ENCODE measurements around the gene ATG10.
"Not testable (repeated sequence)": the region's sequence is repeated elsewhere in the genome, so short reads cannot be mapped to it uniquely, and the experiment has no call there.

ATG10 gene

GRCh38 chr5:82244151-82244550 lies 272.3 kb downstream of the ATG10 start:
- no peak for DNase-seq (ENCODE audit: low spot score)
- no peak overlapping the region for H3K27ac Mint-ChIP-seq
- no peaks in the 10 kb centered on the region for H3K4me1 Mint-ChIP-seq (ENCODE audit: low read depth)
- no peaks in the 10 kb centered on the region for H3K27me3 Mint-ChIP-seq (ENCODE audit: low read depth)
- H3K9me3 Mint-ChIP-seq, result peaks cover 20% of the 10 kb centered on the region
- peaks cover 3% of the 10 kb centered on the region for H3K36me3 Mint-ChIP-seq (ENCODE audit: low read depth)
- no peak overlapping the region for H3K4me3 Mint-ChIP-seq

DNA sequence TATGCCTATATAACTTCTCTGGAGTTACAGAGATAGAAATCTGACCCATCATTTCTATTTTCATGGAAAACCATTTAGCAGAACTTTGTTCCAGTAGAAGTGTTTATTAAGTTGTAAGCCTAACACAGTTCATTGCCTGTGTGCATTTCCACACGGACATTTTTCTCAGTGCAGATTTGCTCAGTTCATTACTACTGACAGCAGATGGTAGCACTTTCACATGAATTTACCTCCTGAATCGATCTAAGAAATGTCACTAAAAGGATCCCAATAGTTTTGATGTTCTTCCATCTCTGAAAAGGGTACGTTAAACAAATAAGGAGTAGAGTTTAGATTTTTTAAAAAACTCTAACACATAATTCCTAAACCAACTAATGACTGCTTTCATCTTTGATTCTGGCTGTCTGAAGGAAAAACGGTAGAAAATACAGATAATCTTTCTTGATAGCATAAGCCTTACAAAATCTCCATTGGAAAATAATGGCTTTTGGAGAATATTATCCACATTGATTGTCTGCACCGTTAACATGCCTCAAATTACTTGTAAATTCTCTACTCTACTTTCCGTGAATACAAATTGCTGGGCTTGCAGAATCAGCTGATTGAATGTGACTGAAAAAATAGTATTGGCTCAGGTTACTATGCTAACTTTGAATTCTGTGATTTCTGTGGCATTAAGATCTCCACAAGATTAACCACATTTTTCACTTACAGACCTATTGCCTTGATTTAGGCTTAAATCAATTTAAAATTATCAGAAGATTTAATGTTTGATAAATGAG lies 273.2 kb downstream of the ATG10 start:
- DNase-seq (ENCODE audit: low spot score), result no peak
- Mint-ChIP-seq H3K4me3 (no peak overlapping the region), H3K9me3 (peaks cover 20% of the 10 kb centered on the region), H3K4me1 (ENCODE audit: low read depth) (no peaks in the 10 kb centered on the region), H3K36me3 (ENCODE audit: low read depth) (peaks cover 3% of the 10 kb centered on the region), H3K27ac (no peak overlapping the region), H3K27me3 (ENCODE audit: low read depth) (no peaks in the 10 kb centered on the region)

DNA sequence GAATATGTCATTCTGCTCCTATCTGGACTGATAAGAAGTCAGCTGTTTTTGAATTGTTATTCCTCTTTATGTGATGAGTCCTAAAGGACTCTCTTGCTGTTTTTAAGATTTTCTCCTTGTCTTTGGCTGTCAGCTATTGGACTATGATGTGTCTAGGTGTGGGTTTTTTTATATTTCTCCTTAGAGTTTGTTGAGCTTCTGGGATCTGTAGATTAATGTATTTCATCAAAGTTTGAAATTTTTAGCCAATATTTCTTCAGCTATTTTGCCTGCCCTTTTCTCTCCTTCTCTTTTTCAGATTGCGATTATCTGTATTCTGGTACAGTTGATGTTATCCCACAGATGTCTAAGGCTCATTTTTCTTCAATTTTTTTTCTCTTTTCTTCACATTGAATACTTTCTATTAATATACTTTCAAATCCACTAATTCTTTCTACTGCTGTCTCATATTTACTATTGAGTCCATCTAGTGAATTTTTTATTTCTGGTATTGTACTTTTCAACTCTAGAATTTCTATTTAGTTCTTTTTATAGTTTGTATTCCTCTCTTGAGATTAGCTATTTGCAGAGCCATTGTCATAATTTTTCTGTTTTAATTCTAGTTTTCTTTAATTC lies 275.2 kb downstream of the ATG10 start:
- no peak overlapping the region for H3K27ac Mint-ChIP-seq
- DNase-seq (ENCODE audit: low spot score), result no peak
- H3K27me3 Mint-ChIP-seq (ENCODE audit: low read depth), result no peaks in the 10 kb centered on the region
- peaks cover 3% of the 10 kb centered on the region for H3K36me3 Mint-ChIP-seq (ENCODE audit: low read depth)
- H3K4me3 Mint-ChIP-seq, result no peak overlapping the region
- no peaks in the 10 kb centered on the region for H3K4me1 Mint-ChIP-seq (ENCODE audit: low read depth)
- H3K9me3 Mint-ChIP-seq, result peaks cover 20% of the 10 kb centered on the region

DNA sequence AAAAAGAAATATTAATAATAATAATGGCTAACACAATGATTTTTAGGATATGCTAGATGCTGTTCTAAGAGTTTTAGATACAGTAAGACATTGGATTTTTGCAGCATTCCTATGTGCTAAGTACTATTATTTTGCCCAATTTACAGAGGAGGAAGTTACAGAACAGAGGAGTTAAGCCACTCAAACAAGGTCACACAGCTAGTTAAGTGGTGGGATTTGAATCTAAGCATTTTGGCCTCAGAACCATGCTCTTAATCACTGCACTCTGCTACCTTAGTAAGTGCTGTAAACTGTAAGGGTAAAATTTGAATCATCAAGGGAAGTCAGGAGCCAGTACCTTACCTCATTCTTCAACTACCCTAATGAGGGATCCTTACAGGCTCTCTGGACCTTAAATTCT lies 280.9 kb downstream of the ATG10 start:
- Mint-ChIP-seq H3K36me3 (ENCODE audit: low read depth) (no peaks in the 10 kb centered on the region), H3K27me3 (ENCODE audit: low read depth) (no peaks in the 10 kb centered on the region), H3K4me1 (ENCODE audit: low read depth) (no peaks in the 10 kb centered on the region), H3K4me3 (no peak overlapping the region), H3K9me3 (peaks cover 7% of the 10 kb centered on the region), H3K27ac (no peak overlapping the region)
- DNase-seq (ENCODE audit: low spot score), result no peak

DNA sequence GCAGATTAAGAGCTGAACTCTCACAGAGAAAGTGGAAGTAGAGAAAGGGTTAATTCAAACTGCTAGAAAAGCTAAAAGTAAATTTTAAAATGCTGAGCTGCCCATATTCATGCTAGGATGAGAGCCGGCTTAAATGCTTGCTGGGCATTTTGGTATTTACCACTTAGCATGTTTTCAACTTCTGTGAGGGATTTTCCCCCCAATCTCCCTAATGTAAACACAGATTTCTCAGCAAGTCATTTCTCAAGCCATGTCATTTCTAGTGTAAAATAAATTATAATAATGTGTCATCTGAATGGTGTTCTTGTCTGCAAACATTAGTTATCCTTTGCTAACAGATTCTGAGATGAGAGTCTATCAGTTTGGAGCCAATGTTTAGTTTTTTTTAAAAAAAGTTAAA lies 284.0 kb downstream of the ATG10 start:
- H3K4me3 Mint-ChIP-seq, result no peak overlapping the region
- H3K27ac Mint-ChIP-seq, result no peak overlapping the region
- no peaks in the 10 kb centered on the region for H3K9me3 Mint-ChIP-seq
- DNase-seq (ENCODE audit: low spot score), result no peak
- H3K4me1 Mint-ChIP-seq (ENCODE audit: low read depth), result no peaks in the 10 kb centered on the region
- H3K36me3 Mint-ChIP-seq (ENCODE audit: low read depth), result no peaks in the 10 kb centered on the region
- no peaks in the 10 kb centered on the region for H3K27me3 Mint-ChIP-seq (ENCODE audit: low read depth)

DNA sequence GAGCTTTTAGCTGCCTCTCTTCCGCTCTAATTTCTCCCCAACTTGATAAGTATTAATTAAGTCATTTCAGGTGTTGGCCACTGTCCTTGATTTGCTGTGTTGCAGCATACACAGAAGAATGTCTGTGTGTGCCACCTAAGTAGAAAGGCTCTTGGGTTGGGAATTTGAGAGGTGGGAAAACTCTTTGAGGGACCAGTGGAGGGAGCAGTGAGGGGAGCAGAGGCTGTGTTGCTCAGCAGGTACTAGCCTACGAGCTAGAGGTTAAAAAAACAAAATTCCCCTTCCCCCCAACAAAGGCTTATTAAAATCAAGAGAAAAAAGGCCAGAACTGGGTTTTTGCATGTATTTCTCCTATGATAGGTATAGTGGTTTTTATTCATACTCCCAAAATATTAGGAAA lies 285.4 kb downstream of the ATG10 start:
- no peak overlapping the region for H3K4me3 Mint-ChIP-seq
- DNase-seq (ENCODE audit: low spot score), result no peak
- no peak overlapping the region for H3K27ac Mint-ChIP-seq
- H3K9me3 Mint-ChIP-seq, result no peaks in the 10 kb centered on the region
- no peaks in the 10 kb centered on the region for H3K36me3 Mint-ChIP-seq (ENCODE audit: low read depth)
- no peaks in the 10 kb centered on the region for H3K4me1 Mint-ChIP-seq (ENCODE audit: low read depth)
- no peaks in the 10 kb centered on the region for H3K27me3 Mint-ChIP-seq (ENCODE audit: low read depth)

GRCh38 chr5:82257729-82258128 lies 285.9 kb downstream of the ATG10 start:
- Mint-ChIP-seq H3K27me3 (ENCODE audit: low read depth) (no peaks in the 10 kb centered on the region), H3K36me3 (ENCODE audit: low read depth) (no peaks in the 10 kb centered on the region), H3K4me3 (no peak overlapping the region), H3K9me3 (no peaks in the 10 kb centered on the region), H3K27ac (no peak overlapping the region), H3K4me1 (ENCODE audit: low read depth) (no peaks in the 10 kb centered on the region)
- no peak for DNase-seq (ENCODE audit: low spot score)

- Mint-ChIP-seq H3K9me3 (no peaks in the 10 kb centered on the region), H3K4me3 (no peak overlapping the region), H3K27ac (no peak overlapping the region), H3K36me3 (ENCODE audit: low read depth) (no peaks in the 10 kb centered on the region), H3K4me1 (ENCODE audit: low read depth) (no peaks in the 10 kb centered on the region), H3K27me3 (ENCODE audit: low read depth) (no peaks in the 10 kb centered on the region)
- no peak for DNase-seq (ENCODE audit: low spot score)
Measured at GRCh38 chr5:82259172-82259800, 287.5 kb downstream of the ATG10 start.

DNA sequence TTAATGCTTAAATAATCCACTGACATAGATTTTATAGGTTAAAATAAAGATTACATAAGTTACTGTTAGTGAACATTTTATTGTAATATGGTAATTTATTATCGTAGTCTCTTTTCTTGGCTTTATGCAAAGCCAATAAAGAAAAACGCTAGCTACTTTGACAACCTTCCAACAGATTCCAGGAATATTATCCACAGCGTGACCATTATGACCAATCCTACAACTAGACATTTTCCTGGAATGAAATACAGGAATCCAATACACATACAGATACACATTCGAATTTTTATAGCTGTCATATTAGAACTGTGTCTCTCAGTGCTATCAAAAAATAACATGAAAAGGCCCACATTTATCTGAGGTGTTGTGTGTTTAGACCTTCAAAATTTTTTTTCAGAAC lies 293.2 kb downstream of the ATG10 start:
- Mint-ChIP-seq H3K36me3 (ENCODE audit: low read depth) (peaks cover 20% of the 10 kb centered on the region), H3K27ac (no peak overlapping the region), H3K4me1 (ENCODE audit: low read depth) (no peaks in the 10 kb centered on the region), H3K4me3 (no peak overlapping the region), H3K9me3 (peaks cover 13% of the 10 kb centered on the region), H3K27me3 (ENCODE audit: low read depth) (no peaks in the 10 kb centered on the region)
- DNase-seq (ENCODE audit: low spot score), result no peak

- not testable (repeated sequence) for H3K4me1 Mint-ChIP-seq (ENCODE audit: low read depth); H3K27ac Mint-ChIP-seq; H3K4me3 Mint-ChIP-seq; DNase-seq (ENCODE audit: low spot score); H3K27me3 Mint-ChIP-seq (ENCODE audit: low read depth)
- H3K9me3 Mint-ChIP-seq, result peaks cover 13% of the 10 kb centered on the region
- peaks cover 22% of the 10 kb centered on the region for H3K36me3 Mint-ChIP-seq (ENCODE audit: low read depth)
Measured at GRCh38 chr5:82267297-82267933, 295.6 kb downstream of the ATG10 start.

DNA sequence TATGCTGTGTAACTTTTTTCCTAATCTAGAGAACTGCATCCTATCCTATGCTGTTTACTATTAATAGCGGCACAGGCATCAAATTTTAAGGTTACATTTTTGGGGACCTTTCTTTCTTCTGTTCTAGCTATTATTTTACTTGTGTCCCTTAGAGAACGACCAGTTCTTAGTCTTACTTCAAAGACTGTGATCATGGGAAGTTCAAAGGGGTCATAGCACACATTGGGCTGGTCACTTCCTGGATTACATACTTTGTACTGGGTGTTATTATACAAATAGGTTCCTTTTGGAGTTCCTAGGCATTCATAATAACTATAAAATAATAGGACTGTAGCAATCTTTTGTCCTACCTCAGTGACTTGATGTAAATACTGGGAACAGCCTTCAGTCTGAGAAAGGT lies 297.5 kb downstream of the ATG10 start:
- H3K4me3 Mint-ChIP-seq; H3K27ac Mint-ChIP-seq; H3K4me1 Mint-ChIP-seq (ENCODE audit: low read depth); DNase-seq (ENCODE audit: low spot score); H3K27me3 Mint-ChIP-seq (ENCODE audit: low read depth): not testable (repeated sequence)
- Mint-ChIP-seq H3K9me3 (peaks cover 13% of the 10 kb centered on the region), H3K36me3 (ENCODE audit: low read depth) (peaks cover 32% of the 10 kb centered on the region)

DNA sequence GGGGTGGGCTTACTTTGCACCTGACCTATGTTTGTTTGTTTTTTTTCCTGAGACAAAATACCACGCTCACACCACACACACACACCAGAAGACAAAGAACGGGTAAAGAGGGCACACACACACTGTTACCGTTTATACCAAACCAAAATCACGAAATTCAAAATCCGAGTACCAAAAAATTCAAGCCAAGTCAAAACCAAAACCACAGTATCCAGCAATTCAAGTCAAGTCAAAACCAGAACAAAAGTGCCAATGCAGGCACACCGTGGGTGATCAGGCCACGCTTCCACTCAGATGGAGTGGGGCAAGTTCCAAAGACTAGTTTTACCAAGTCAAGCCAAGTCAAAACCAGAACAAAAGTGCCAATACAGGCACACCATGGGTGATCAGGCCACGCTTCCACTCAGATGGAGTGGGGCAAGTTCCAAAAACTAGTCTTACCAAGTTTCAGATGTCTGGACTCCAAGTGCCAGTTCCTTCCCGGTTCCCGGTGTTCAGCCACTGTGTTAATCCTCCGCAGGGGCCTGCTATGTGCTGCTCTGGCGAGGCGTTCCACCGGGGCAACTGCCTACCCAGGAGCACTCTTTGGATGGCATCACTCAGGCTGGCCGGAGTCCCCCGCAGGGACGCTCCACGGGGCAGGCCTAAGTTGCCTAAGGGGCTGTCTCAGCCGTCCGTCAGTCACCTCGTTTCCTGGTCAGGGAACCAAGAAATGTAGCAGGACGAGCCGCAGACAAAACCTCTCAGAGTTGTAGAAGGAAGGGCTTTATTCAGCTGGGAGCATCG lies 300.9 kb downstream of the ATG10 start:
- not testable (repeated sequence) for H3K4me3 Mint-ChIP-seq; DNase-seq (ENCODE audit: low spot score); H3K27me3 Mint-ChIP-seq (ENCODE audit: low read depth); H3K27ac Mint-ChIP-seq; H3K9me3 Mint-ChIP-seq; H3K4me1 Mint-ChIP-seq (ENCODE audit: low read depth)
- H3K36me3 Mint-ChIP-seq (ENCODE audit: low read depth), result peaks cover 57% of the 10 kb centered on the region

DNA sequence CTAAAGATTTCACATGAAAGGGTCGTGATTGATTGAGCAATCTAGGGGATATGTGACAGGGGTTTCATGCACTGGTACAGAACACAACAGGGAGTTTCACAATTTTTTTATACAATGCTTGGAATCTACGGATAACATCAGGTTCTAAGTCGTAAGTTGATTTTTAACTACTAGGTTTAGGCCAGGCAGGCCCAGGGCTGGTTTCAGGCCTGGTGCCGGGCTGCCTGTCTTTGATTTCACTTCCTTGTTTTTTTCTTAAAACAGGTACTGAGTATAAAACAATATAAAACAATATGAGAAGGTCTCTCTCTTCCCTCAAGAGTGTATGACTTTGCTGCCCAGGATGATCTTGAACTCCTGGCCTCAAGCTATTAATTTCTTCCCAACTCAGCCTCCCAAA lies 301.6 kb downstream of the ATG10 start:
- H3K4me1 Mint-ChIP-seq (ENCODE audit: low read depth); H3K9me3 Mint-ChIP-seq; H3K27ac Mint-ChIP-seq; DNase-seq (ENCODE audit: low spot score); H3K27me3 Mint-ChIP-seq (ENCODE audit: low read depth); H3K4me3 Mint-ChIP-seq: not testable (repeated sequence)
- H3K36me3 Mint-ChIP-seq (ENCODE audit: low read depth), result peaks cover 54% of the 10 kb centered on the region
